DMS153 treated with DMSO at 0.1 percent for 48 hours (cell line): ENCODE results near the gene INTS1.

ENCODE experiments used
- DNase-seq: peaks from one replicate; lab custom pipeline; 2025; ENCODE audit not compliant: unreplicated experiment; lab: John Stamatoyannopoulos, UW

Gene INTS1

DNA sequence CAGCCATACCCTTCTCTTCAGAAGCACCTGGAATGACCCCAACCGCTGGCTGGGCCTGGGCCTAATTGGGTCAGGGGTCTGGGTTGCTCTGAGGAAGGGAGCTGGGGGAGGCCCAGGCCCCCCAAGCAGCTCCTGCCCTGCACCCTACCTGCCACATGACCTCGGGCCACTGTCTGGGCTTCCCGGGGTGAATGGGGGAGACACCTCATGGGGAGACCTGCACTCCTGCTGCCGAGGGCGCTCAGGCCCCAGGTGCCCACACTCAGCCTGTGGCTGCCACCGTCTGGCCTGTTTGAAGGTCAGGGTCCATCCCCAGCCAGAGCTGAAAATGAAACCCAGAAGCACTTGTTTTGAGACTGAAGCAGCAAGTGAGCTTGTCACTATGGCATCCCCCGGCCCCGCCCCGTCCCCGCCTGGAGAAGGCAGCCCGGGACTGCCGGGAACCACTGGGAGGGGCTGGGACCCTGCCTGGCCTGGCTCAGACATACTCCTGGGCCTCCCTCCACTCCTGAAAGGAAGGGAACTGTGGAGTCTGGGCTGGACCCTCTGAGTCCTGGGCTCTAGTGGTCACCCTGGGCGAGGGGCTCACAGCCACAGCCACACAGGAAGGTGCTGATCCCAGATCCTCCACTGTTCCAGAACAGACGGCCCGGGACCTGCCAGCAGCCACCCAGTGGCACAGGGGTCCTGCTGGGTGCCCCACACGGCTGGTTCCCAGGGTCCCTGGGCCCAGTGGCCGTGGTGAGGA lies 37.5 kb downstream of the INTS1 start:
- no peak for DNase-seq

DNA sequence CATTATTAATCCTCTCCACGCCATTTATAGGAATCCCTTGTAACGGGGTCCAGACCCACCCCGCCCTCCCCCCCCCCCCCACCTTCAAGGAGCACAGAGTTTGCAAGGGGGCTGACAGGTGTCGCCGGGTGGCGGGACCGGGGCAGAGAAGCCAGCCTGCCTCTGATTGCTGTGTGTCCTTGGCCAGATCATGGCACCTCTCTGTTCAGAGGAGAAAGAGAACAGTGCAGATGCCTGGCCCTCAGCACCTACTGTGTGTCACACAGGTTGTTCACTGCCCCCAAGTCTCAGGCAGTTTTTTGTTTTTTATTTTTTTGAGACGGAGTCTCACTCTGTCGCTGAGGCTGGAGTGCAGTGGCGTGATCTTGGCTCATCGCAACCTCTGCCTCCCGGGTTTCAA lies 39.5 kb downstream of the INTS1 start:
- DNase-seq, result no peak

GRCh38 chr7:1463676-1464223 lies 40.4 kb downstream of the INTS1 start:
- DNase-seq, result no peak

DNA sequence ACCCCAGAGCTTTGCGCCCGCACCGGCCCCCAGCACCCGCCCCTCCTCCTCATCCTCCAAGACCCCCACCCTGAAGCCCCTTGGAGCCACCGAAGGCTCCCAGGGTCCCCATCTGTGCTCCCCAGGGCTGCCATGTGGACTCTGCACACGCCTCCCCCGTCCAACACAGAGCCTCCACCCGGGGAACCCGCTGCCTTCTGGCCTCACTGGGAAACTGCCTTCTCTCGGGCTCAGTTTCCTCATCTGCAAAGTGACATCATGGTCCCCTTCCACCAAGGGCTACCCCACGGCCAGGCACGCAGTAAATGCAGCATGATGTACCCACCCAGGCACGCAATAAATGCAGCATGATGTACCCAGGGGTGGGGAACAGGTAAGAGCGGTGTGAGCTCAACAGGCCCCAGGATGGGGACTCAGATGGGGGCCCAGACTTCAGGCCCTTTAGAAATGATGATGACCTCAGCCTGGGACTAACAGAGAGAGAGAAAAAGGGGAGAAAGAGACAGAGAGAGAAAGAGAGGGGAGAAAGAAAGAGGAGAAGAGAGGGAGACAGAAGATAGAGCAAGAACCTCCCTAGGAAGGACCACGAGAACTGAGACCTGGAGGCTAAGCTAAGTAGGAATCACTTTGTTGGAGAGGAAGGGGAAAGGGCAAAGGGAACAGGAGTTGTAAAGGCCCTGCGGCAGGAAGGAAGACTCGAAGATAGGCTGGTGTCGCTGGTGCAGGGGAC lies 42.4 kb downstream of the INTS1 start:
- no peak for DNase-seq

DNA sequence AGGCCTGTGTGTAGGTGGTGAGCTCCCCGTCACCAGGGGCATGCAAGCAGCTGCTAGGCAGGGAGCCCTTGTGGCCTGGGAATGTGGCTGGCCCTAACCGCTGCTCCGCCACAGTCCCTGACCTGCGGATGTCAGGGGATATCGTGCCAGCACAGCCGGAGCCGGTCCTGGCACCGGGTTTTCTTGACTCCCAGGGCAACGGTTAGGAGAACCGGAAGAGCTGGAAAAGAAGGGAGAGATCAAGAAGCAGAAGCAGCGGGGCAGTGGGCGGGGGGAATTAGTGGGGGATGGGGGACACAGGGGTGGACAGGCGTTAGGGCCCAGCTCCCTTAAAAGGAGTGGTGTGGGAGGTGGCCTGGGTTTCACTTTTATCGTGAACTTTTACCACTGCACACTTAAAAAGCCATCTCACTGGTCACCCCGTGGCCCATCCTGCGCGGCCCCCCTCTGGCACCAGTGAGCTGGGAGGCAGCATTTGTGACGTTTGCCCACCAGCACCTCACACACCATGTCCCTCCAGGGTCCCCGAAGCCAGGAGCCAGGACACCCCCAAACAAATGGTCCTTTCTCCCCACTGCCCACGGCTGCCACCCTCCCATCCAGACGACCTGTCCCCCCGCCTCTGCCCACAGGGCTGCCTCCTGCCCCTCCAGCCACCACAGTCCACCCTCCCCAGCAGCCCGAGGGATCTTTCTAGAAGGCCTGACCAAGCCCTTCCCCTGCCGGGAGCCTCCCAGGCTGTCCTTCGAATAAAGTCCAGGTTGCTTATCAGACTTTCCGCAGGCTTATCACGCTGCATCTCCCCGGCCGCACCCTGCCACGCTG lies 43.2 kb downstream of the INTS1 start:
- no peak for DNase-seq

GRCh38 chr7:1459920-1460820 lies 44.0 kb downstream of the INTS1 start:
- DNase-seq, result no peak

- peak; percentile 95 for DNase-seq
Observed at GRCh38 chr7:1459512-1459892, 44.7 kb downstream of the INTS1 start.

DNA sequence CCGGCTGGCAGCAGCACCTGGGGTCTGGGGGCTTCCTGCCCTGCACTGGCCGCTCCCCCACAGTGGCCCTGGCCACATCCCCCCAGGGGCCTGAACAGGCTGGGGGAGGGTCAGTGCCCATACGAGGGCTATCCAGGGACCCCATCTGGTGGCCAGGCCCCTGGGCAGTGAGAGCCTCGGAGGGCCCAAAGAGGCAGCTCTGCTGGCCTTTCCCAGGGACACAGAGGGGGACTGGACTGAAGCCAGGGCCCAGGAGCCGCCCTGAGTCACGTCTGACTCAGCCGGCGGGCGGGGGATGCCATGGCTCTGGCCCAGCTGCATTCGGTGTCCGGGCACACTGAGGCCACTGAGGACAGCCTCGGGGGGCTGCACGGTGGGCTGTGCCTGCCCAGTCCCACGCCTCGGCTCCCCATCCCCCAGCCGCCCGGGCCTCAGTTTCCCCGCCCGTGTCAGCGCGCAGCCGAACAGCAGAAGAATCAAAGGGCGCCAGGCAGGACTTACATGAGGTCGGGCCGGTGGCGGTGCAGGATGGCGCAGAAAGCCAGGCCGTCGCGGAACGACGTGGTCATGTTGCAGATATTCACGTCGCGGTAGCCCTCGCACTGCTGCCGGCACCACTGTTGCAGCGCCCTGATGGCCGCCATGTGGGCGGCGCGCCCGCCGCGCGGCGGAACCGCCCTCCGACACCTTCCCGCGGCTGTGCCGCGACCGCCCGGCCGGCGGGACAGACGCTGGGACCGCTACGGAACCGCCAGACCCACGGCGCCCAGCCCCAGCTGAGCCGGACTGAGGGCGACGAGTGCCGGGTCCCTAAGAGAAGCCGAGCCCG lies 45.3 kb downstream of the INTS1 start, which contains the start of gene MICALL2:
MICALL2 (minus strand) TSS at position 788 of the 829 bp plus-strand sequence; CDS start at position 644, 144 bp downstream.
- no peak for DNase-seq

GRCh38 chr7:1457949-1458682 lies 46.1 kb downstream of the INTS1 start:
- no peak for DNase-seq

DNA sequence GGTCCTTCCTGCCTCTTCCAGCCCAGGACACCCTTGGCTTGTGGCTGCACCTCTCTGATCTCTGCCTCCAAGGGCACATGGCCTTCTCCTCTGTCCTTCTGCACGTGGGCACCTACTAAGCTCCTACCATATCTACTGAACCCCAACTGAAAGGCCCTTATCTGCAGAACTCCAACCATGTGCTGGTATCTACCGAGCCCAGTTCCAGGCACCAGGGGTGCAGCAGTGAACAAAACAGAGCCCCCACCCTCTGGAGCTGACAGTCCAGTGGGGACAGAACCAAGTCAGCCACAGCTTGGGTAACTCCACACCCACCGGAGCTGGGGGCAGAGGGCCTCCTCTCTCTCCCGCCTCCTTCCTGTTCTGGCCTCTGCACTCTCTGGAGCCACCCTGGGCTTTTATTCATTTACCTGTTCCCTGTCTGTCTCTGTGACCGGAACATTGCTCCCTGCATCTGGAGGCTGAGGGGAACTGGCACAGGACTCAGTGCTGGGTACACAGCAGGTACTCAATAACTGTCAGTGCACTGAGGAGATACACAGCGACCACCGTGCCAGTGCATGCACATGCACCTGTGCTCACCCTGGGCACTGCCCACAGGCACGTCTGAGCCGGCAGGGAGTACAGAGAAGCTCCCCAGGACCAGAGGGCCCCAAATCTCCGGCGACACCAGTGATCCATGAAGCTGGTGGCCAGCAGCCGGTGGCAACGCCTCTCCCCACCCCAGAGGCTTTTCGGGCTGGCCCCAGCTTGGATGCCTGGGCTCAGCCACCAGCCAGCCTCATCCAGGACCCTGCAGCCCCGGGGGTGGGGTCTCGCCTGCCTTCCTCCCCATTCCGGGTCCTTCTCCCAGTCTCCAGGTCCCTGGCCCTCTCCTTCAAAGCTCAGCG lies 46.9 kb downstream of the INTS1 start:
- DNase-seq, result no peak

DNA sequence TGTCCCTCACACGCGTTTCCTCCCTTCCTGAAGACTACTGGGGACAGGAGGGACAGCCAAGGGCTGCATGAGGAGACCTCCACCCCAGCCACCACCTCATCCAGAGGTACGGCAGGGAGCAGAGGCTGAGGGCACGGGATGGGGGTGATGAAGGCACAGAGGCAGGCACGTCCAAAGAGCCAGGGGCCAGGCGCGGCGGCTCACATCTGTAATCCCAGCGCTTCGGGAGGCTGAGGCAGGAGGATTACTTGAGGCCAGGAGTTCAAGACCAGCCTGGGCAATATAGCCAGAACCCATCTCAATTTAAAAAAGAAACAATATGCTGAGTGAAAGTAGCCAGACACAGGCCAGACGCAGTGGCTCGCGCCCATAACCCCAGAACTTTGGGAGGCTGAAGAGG lies 48.2 kb downstream of the INTS1 start:
- no peak for DNase-seq

GRCh38 chr7:1455241-1455939 lies 48.8 kb downstream of the INTS1 start:
- DNase-seq, result peak; percentile 97

- no peak for DNase-seq
Observed at GRCh38 chr7:1454542-1454941, 49.6 kb downstream of the INTS1 start.

GRCh38 chr7:1452205-1452604 lies 52.0 kb downstream of the INTS1 start:
- no peak for DNase-seq

GRCh38 chr7:1450987-1451386 lies 53.2 kb downstream of the INTS1 start:
- DNase-seq, result no peak

DNA sequence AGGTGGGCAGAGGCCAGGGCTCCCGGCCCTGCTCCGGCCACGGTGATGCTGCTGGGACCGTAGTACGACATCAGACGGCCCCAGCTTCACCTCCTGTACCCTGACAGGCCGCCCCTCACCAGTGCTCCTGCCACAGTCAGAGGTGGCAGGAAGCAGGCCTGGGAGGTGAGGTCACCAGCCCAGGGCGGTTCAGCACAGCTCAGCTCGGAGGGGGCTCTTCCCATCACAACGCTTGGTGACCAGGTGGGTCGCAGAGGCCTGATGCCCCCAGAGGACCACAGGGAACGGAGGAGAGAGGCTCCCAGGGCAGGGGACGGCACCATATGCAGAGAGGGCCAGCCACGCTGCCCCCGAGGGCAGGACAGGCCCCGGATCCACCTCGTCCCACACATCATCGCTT lies 53.8 kb downstream of the INTS1 start:
- no peak for DNase-seq

DNA sequence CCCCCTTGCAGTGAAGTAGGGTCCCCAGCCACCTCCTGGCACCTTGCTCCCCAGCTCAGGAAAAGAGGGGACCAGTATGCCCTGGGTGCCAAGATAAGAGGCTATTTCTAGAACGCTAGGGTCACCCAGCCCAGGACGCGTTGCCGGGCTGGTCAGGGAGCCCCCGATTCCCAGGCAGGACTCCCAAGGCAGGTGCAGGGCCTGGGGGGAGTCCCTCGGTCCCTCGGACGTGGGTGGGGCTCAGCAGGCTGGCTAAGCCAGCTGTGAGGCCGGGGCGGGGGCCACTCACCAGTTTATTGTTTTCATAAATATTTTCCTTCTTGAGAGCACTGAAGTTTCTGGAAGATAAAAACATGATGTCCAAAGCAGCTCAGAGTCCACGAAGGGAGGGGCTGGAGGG lies 54.2 kb downstream of the INTS1 start:
- no peak for DNase-seq
